ENCODE results near the gene RAB40C.
A peak's percentile ranks its signal among the peaks of the same experiment; 100 is the strongest.

RAB40C gene

DNA sequence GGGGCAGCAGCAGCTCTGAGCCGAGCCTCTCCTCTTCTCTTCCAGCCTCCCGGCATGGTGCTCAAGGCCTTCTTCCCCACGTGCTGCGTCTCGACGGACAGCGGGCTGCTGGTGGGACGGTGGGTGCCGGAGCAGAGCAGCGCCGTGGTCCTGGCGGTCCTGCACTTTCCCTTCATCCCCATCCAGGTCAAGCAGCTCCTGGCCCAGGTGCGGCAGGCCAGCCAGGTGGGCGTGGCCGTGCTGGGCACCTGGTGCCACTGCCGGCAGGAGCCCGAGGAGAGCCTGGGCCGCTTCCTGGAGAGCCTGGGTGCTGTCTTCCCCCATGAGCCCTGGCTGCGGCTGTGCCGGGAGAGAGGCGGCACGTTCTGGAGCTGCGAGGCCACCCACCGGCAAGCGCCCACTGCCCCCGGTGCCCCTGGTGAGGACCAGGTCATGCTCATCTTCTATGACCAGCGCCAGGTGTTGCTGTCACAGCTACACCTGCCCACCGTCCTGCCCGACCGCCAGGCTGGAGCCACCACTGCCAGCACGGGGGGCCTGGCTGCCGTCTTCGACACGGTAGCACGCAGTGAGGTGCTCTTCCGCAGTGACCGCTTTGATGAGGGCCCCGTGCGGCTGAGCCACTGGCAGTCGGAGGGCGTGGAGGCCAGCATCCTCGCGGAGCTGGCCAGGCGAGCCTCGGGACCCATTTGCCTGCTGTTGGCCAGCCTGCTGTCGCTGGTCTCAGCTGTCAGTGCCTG lies 15.7 kb upstream of the RAB40C start:
- DNase-seq = no peak
- H3K9me3 Mint-ChIP-seq = no peaks in the 10 kb centered on the region
- peaks cover 26 to 28% of the 10 kb centered on the region in 2 donors for H3K4me1 Mint-ChIP-seq (ENCODE audit: low read depth in 2 of 2)
- no peak overlapping the region for H3K4me3 Mint-ChIP-seq
- H3K36me3 Mint-ChIP-seq (ENCODE audit: insufficient read depth) = peaks cover 21% of the 10 kb centered on the region
- H3K27me3 Mint-ChIP-seq = no peaks in the 10 kb centered on the region
- H3K27ac Mint-ChIP-seq = no peak overlapping the region
- no peak for ATAC-seq (replicated peaks)

DNA sequence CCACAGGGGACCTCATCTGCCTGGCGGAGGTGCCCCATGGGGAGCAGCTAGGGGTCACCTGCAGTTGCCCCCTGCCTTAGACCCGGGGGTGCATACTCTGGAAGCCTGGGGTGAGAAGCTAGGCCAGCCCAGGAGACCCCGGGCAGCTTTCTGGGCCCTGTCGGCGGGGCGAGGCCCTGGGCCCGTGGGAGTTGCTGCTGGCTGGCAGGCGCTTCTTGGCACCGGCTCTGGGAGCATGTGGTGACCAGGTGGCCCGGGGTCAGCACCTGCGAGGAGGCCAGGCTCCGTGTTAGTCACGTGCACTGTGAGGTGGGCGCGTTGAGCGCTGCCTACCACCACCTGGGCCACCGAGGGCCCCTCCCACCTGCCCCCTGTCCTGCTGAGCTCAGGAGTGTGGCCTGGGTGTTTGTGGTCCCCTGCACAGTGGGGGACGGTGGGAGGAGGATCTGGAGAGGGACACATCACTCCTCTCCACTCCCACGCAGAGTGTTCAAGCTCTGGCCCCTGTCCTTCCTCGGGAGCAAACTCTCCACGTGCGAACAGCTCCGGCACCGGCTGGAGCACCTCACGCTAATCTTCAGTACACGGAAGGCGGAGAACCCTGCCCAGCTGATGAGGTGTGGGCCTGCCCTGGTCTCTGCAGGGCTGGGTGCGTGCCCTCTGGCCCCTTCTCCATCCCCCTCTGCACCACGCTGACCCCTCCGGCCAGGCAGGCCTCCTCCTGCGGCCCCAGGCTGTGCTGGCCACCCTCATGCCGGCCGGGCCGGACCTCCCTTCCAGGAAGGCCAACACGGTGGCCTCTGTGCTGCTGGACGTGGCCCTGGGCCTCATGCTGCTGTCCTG lies 14.3 kb upstream of the RAB40C start:
- Mint-ChIP-seq H3K9me3 (no peaks in the 10 kb centered on the region), H3K27ac (no peak overlapping the region), H3K27me3 (no peaks in the 10 kb centered on the region), H3K4me1 (ENCODE audit: low read depth in 2 of 2) (peaks cover 21 to 22% of the 10 kb centered on the region in 2 donors), H3K4me3 (no peak overlapping the region), H3K36me3 (ENCODE audit: insufficient read depth) (peaks cover 13% of the 10 kb centered on the region)
- ATAC-seq (replicated peaks) = no peak
- no peak for DNase-seq

DNA sequence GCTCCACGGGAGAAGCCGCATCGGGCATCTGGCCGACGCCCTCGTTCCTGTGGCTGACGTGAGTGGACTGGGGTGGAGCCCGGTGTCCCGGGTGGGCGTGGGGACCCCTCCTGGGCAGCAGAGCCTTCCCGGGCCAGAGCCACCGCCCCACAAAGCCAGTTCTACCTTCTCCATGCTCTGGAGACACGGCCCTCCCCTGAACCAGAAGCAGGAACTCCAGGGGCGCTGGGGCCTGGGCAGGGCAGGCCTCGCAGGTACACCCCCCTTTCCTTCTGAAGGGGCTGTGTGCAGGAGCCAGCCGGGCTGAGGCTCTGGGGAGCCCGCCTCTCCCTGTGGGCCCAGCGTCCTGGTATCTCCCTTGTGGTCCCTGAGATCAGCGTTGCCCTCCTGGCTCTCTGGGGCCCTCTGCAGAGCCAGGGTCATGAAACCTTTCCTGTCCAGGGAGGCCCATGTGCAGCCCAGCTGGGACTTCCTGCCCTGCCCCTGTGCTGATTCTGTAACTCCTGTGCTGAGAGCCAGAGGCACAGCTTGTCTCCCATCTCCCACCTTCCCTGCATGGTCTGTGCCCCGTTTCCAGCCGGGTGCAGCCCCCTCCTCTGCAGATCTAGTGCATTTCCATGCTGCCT lies 13.6 kb upstream of the RAB40C start:
- H3K27me3 Mint-ChIP-seq = no peaks in the 10 kb centered on the region
- ATAC-seq (replicated peaks) = no peak
- peak overlapping the region in 1 of 2 donors; percentile 38 for H3K27ac Mint-ChIP-seq
- no peak overlapping the region for H3K4me3 Mint-ChIP-seq
- peaks cover 14 to 15% of the 10 kb centered on the region in 2 donors for H3K4me1 Mint-ChIP-seq (ENCODE audit: low read depth in 2 of 2)
- DNase-seq = no peak
- peaks cover 5% of the 10 kb centered on the region for H3K36me3 Mint-ChIP-seq (ENCODE audit: insufficient read depth)
- H3K9me3 Mint-ChIP-seq = no peaks in the 10 kb centered on the region

DNA sequence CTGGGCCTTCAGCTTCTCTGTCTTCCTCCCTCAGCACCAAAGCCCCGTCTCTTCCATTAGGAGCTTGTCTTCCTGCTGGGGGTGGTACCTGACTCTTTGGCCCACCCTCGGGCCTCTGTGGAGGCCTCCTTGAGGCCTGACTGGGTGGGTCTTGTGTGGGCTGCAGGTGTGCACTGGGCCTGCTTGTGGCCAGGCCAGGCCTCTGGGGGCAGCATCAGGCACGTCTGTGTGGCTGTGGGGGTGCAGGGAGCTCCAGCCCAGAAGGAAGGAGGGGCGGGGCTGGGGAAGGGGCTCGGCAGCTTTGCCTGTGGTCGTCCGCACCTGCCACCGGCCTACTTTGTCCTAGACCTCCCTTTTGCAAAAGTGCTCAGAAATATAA lies 13.1 kb upstream of the RAB40C start:
- DNase-seq (no peak), ATAC-seq (replicated peaks) (no peak)
- H3K9me3 Mint-ChIP-seq = no peaks in the 10 kb centered on the region
- peaks cover 9 to 10% of the 10 kb centered on the region in 2 donors for H3K4me1 Mint-ChIP-seq (ENCODE audit: low read depth in 2 of 2)
- peak overlapping the region in 1 of 2 donors; percentile 38 for H3K27ac Mint-ChIP-seq
- H3K36me3 Mint-ChIP-seq (ENCODE audit: insufficient read depth) = peaks cover 4% of the 10 kb centered on the region
- no peaks in the 10 kb centered on the region for H3K27me3 Mint-ChIP-seq
- H3K4me3 Mint-ChIP-seq = no peak overlapping the region

DNA sequence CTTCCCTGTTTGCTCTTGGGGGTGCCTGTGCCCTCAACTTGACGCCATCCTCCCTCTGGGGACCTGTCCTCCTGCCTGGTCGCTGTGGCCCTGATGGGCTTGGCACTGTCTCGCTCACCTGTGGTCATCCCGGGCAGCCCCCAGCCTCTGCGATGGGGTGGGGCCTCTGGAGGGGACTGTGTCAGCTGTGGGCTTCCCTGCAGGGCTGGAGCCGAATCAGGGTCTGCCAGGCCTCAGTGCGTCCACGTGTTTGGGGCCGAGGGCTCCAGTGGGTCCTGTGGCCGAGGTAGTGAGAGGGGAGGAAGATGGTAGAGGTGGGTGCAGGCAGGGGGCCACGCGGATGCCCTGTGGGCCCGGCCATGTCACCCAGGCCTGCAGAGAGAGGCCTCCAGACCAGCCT lies 12.1 kb upstream of the RAB40C start:
- H3K36me3 Mint-ChIP-seq (ENCODE audit: insufficient read depth) = peaks cover 5% of the 10 kb centered on the region
- H3K27me3 Mint-ChIP-seq = no peaks in the 10 kb centered on the region
- ATAC-seq (replicated peaks) = no peak
- no peak for DNase-seq
- H3K27ac Mint-ChIP-seq = no peak overlapping the region
- H3K9me3 Mint-ChIP-seq = no peaks in the 10 kb centered on the region
- H3K4me1 Mint-ChIP-seq (ENCODE audit: low read depth in 2 of 2) = peaks cover 6 to 7% of the 10 kb centered on the region in 2 donors
- no peak overlapping the region for H3K4me3 Mint-ChIP-seq

DNA sequence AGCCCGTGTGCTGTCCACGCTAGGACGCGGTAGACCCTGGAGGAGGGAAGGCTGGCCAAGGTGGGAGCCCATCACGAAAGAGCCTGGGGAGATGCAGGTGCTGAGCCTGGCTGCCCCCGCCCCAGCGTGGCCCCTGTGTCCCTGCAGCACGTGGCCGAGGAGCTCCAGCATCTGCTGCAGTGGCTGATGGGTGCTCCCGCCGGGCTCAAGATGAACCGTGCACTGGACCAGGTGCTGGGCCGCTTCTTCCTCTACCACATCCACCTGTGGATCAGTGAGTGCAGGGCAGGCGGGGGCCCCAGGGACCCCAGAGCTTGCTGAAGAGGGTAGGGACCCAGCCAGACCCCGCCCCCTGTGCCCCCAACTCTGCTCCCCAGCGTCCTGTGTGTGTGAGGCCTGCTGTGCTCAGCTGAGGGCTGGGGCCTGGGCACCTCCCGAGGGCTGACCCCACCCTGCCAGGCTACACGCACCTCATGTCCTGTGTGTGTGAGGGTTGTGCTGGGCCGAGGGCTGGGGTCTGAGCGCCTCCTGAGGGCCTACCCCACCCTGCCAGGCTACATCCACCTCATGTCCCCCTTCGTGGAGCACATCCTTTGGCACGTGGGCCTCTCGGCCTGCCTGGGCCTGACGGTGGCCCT lies 11.5 kb upstream of the RAB40C start:
- Mint-ChIP-seq H3K4me3 (no peak overlapping the region), H3K36me3 (ENCODE audit: insufficient read depth) (peaks cover 5% of the 10 kb centered on the region), H3K4me1 (ENCODE audit: low read depth in 2 of 2) (peaks cover 6 to 7% of the 10 kb centered on the region in 2 donors), H3K9me3 (no peaks in the 10 kb centered on the region), H3K27ac (no peak overlapping the region), H3K27me3 (no peaks in the 10 kb centered on the region)
- DNase-seq (no peak), ATAC-seq (replicated peaks) (no peak)

DNA sequence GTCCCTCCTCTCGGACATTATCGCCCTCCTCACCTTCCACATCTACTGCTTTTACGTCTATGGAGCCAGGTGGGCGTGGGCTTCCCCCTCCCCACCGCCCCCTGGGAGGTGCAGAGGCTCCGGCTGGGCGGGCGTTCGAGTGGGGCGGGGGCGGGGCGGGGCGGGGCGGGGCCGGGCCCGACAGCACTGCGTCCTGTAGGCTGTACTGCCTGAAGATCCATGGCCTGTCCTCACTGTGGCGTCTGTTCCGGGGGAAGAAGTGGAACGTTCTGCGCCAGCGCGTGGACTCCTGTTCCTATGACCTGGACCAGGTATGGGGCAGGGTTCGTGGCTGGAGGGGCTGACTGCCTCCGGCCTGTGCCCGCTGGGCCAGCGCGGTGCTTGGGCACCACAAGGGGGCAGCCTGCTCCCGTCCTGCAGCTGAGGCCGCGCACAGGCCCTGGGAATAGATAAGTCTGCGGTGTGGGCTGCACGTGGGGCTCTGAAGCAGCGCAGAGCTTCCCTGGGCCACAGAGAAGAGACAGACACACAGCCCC lies 10.9 kb upstream of the RAB40C start:
- H3K4me1 Mint-ChIP-seq (ENCODE audit: low read depth in 2 of 2) = peaks cover 5 to 6% of the 10 kb centered on the region in 2 donors
- H3K4me3 Mint-ChIP-seq = no peak overlapping the region
- no peaks in the 10 kb centered on the region for H3K27me3 Mint-ChIP-seq
- no peaks in the 10 kb centered on the region for H3K9me3 Mint-ChIP-seq
- H3K36me3 Mint-ChIP-seq (ENCODE audit: insufficient read depth) = peaks cover 5% of the 10 kb centered on the region
- DNase-seq (peak; percentile 25 to 53 (median 37)), ATAC-seq (replicated peaks) (peak; percentile 91)
- H3K27ac Mint-ChIP-seq = no peak overlapping the region

DNA sequence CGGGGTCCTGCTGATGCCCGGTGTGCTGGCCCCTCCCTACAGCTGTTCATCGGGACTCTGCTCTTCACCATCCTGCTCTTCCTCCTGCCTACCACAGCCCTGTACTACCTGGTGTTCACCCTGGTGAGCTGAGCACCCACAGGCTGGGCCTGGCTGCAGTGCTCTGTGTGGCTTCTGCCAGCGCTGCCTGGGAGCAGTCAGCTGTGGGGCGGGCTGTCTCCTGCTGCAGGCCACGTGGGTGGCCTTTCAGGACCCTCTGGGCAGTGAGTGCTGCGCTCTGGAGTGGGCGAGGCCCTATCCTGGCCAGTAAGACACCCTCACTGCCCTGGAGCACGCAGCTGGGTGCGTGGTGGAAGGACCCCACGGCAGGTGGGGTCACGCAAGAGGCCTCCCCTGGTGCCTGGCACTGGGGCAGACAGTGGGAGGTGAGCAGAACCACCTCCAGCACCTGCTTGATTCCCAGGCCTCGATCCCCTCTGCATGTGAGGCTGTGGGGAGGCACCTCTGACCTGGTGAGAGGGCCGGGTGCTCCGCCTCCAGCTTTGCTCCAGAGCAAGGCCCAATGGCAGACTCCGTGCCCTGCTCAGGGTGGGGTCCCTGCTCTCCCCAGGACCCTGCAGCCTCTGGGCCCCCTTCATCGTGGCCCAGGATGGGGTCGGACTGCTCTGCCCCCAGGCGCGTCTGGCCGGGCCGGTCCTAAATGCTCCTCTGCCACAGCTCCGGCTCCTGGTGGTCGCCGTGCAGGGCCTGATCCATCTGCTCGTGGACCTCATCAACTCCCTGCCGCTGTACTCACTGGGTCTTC lies 9.5 kb upstream of the RAB40C start:
- Mint-ChIP-seq H3K4me3 (no peak overlapping the region), H3K36me3 (ENCODE audit: insufficient read depth) (peaks cover 5% of the 10 kb centered on the region), H3K27me3 (no peaks in the 10 kb centered on the region), H3K4me1 (ENCODE audit: low read depth in 2 of 2) (peaks cover 6 to 7% of the 10 kb centered on the region in 2 donors), H3K9me3 (no peaks in the 10 kb centered on the region), H3K27ac (no peak overlapping the region)
- ATAC-seq (replicated peaks) (no peak), DNase-seq (no peak)

DNA sequence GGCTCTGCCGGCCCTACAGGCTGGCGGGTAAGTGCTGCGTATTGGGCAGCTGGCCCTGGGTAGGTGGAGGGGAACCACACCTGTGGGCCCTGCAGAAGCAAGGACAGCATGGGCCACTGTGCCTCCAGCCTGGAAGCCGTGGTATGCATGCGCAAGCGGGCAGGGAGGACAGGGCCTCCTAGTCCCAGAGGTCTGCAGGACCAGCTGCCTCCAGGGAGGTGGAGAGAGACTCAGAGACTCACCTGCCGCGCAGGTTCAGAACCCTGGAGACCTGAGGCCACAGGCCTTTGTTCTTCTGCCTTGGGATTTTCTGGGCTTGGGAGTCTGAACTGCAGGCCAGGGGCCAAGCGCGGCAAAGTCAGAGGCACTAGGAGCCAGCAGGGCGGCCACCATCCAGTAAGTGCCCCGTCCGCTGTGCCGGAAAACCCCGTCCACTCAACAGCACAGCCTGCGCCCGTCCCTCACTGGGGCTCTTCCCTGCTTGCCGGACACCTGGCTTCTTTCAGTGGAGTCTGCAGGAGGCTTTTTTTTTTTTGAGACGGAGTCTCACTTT lies 8.8 kb upstream of the RAB40C start:
- DNase-seq (no peak), ATAC-seq (replicated peaks) (no peak)
- no peak overlapping the region for H3K4me3 Mint-ChIP-seq
- H3K9me3 Mint-ChIP-seq = no peaks in the 10 kb centered on the region
- no peak overlapping the region for H3K27ac Mint-ChIP-seq
- no peaks in the 10 kb centered on the region for H3K27me3 Mint-ChIP-seq
- peaks cover 5% of the 10 kb centered on the region for H3K36me3 Mint-ChIP-seq (ENCODE audit: insufficient read depth)
- peaks cover 6 to 8% of the 10 kb centered on the region in 2 donors for H3K4me1 Mint-ChIP-seq (ENCODE audit: low read depth in 2 of 2)

DNA sequence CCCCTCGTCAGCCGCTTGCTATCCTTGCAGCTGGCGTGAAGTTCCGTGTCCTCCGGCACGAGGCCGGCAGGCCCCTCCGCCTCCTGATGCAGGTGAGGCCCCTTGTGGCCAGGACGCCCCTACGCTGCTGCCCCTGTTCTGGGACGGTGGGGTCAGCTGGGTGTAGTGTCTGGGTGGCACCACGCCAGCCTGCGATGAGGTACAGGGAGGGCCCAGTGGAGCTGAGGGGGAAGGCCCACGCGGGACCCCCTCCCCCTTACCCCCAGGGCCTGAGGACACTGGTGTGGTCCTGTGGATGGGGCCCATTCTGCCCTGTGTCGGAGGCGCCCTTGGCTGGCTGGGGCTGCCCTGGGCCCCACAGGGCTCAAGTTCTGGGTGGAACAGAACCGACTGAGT lies 7.7 kb upstream of the RAB40C start:
- Mint-ChIP-seq H3K4me3 (no peak overlapping the region), H3K27ac (no peak overlapping the region)
- no peak for ATAC-seq (replicated peaks)

DNA sequence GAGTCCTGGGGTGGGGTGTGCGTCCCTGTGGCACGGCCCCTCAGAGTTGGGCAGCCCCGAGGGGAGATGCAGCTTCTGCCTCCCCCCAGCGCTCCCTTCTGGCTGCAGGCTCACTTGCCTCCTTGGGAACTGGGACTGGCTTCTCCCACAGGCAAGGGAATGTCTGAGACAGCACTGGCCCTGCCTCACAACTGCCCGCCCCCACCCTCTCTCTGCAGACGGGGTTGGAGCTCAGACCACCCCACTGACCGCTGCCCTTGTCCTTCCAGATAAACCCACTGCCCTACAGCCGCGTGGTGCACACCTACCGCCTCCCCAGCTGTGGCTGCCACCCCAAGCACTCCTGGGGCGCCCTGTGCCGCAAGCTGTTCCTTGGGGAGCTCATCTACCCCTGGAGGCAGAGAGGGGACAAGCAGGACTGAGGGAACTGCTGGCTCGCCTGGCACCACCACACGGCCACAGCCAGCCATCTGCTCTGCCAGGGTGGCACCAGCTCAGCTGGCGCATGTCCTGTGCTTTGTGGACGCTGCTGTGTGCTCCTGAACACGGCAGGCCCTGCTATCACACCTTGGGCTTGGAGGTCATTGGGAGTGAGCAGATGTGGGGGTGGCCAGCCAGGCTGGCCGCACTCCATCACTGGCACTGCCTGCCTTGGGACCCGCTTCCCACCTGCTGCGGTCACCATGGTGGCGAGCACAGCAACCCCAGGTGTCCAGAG lies 7.1 kb upstream of the RAB40C start:
- Mint-ChIP-seq H3K9me3 (no peaks in the 10 kb centered on the region), H3K4me1 (ENCODE audit: low read depth in 2 of 2) (peaks cover 0 to 8% of the 10 kb centered on the region in 2 donors), H3K36me3 (ENCODE audit: insufficient read depth) (peaks cover 5% of the 10 kb centered on the region), H3K27ac (no peak overlapping the region), H3K27me3 (no peaks in the 10 kb centered on the region), H3K4me3 (no peak overlapping the region)
- DNase-seq (no peak), ATAC-seq (replicated peaks) (no peak)

More for the DNA sequence above, 7.7 kb upstream of the RAB40C start:
- DNase-seq = no peak
- Mint-ChIP-seq H3K36me3 (ENCODE audit: insufficient read depth) (peaks cover 5% of the 10 kb centered on the region), H3K27me3 (no peaks in the 10 kb centered on the region), H3K4me1 (ENCODE audit: low read depth in 2 of 2) (peaks cover 0 to 5% of the 10 kb centered on the region in 2 donors), H3K9me3 (no peaks in the 10 kb centered on the region)

DNA sequence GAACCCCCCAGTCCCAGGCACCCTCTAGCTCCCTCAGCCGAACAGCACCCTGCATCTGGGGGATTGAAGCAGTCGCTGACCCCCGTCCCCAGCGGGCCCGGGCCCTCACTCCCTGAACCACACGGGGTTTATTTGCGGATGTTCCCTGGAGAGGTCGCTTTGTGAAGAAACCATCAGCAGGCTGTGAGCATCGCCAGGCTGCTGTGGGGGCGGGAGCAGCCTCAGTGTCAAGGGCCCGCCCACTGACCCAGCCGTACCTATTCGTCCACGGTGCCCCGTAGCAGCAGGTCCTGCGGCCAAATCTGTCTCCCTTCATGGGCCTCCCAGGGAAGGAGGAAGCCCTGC lies 6.4 kb upstream of the RAB40C start:
- no peak overlapping the region for H3K4me3 Mint-ChIP-seq

More for the DNA sequence above, 6.4 kb upstream of the RAB40C start:
- DNase-seq (no peak), ATAC-seq (replicated peaks) (no peak)
- Mint-ChIP-seq H3K9me3 (no peaks in the 10 kb centered on the region), H3K4me1 (ENCODE audit: low read depth in 2 of 2) (peaks cover 5 to 12% of the 10 kb centered on the region in 2 donors), H3K27ac (no peak overlapping the region), H3K36me3 (ENCODE audit: insufficient read depth) (peaks cover 9% of the 10 kb centered on the region), H3K27me3 (no peaks in the 10 kb centered on the region)
